GM21360 (cell line): Measurements from ENCODE around the gene RNF121.
"Not testable (repeated sequence)": the region's sequence is repeated elsewhere in the genome, so short reads cannot be mapped to it uniquely, and the experiment has no call there.

Experiments used
- ATAC-seq: cut with Tn5 transposase; IDR thresholded peaks from one replicate; pipeline ENCODE4 v1.9.1; 2021; ENCODE audit warnings: mild to moderate bottlenecking, moderate library complexity; ENCODE audit not compliant: unreplicated experiment

RNF121 gene

DNA sequence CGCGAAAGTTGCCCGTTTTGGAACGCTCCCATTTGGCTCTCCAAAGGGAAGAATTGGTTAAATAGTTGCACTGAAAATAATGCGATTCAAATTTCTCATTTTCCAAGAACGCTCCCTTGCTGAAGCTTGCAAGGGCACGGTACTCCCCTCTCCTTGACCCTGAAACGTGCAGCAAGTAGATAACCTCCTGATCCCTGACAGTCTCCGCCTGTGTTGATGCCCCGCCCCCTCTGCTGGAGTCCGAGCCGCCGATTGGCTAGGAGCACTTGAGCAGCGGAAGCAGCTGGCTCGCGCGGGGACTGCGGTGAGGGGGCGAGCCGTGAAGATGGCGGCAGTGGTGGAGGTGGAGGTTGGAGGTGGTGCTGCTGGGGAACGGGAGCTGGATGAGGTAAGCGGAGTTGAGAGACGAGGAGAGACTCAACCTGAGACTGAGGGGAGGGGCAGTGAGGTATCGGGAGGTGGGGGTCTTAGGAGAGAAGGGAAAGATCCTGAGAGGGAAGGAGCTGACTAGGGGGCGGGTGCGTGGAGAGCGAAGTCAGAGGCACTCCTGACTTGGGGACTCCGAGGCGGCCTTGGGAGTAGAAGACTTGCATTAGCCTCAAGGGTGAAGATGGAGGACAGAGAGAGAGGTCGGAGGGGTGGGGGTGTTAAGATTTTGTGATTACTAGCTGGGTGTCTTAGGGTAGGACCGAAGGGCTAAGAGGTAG, at the start of gene RNF121:
TSS of gene RNF121 (plus strand) at position 310 of the 707 bp plus-strand sequence. CDS start at position 326, 16 bp downstream.
- ATAC-seq = peak; percentile 71

GRCh38 chr11:71885806-71886205, 43.0 kb upstream of the RNF121 start:
- ATAC-seq = not testable (repeated sequence)

GRCh38 chr11:71888335-71889010, 40.4 kb upstream of the RNF121 start:
- not testable (repeated sequence) for ATAC-seq

DNA sequence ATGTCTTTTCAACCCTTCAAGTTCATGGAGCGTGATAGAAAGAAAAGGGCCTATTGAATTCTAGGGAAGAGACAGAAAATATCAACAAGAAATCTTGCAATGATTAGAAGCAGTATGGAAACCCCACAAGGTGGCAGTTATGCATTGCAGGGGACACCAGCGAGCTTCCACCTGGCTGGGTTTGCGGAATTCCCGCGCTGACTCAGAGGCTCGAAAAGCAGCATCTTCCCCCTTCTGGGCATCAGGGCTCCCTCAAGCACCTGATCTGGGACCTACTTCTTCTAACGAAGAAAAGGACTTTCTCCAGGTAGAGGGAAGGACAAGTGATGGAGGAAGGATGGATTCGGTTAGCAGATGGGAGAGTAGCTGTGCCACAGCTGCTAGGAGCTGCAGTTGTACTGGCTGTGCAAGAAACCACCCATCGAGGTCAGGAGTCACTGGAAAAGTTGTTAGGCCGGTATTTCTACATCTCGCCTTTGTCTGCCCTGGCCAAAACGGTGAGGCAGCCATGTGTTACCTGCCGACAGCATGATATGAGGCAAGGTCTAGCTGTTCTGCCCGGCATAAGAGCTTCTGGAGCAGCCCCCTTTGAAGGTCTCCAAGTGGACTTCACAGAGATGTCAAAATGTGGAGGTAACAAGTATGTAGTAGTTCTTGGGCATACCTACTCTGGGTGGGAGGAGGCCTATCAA, 39.5 kb upstream of the RNF121 start:
- not testable (repeated sequence) for ATAC-seq

GRCh38 chr11:71895961-71896360, 32.9 kb upstream of the RNF121 start:
- no peak for ATAC-seq

GRCh38 chr11:71901137-71901536, 27.7 kb upstream of the RNF121 start:
- ATAC-seq = not testable (repeated sequence)

DNA sequence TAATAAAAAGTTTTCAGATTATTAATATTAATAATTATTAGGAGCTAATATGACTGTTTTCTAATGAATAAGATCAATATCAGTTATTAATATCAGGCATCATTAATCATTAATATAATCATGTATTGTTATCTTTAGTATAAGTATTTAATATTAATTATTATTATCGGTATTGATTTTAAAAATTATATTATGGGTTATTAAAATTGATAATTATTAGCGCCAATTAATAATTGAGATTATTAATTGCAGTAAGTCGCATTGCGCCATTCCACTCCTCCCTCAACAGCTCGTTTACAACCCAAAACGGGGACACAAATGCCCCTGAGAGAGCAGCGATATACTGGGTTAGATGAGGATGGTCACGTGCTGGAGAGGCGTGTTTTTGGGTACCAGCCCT, 20.6 kb upstream of the RNF121 start:
- no peak for ATAC-seq

DNA sequence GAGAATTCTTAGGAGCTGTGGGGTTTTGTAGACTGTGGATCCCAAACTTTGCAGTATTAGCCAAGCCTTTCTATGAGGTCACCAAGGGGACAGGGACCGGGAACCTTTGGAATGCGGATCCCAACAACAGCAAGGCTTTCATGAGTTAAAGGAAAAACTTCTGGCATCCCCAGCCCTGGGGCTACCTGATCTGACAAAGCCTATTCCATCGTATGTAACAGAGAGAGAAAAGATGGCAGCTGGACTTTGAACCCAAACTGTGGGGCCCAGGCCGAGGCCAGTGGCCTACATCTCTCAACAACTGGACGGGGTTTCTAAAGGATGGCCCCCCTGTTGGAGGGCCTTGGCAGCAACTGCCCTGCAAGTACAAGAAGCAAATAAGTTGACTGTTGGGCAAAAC, 18.1 kb upstream of the RNF121 start:
- ATAC-seq = not testable (repeated sequence)

- not testable (repeated sequence) for ATAC-seq
Measured at GRCh38 chr11:71911321-71911985, 17.4 kb upstream of the RNF121 start.

DNA sequence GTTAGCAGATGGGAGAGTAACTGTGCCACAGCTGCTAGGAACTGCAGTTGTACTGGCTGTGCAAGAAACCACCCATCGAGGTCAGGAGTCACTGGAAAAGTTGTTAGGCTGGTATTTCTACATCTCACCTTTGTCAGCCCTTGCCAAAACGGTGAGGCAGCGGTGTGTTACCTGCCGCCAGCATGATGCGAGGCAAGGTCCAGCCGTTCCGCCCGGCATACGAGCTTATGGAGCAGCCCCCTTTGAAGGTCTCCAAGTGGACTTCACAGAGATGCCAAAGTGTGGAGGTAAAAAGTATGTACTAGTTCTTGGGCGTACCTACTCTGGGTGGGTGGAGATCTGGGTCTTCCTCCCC, 16.9 kb upstream of the RNF121 start:
- ATAC-seq = not testable (repeated sequence)

- no peak for ATAC-seq
Measured at GRCh38 chr11:71913756-71914526, 14.9 kb upstream of the RNF121 start.

GRCh38 chr11:71914617-71915189, 14.1 kb upstream of the RNF121 start:
- no peak for ATAC-seq

DNA sequence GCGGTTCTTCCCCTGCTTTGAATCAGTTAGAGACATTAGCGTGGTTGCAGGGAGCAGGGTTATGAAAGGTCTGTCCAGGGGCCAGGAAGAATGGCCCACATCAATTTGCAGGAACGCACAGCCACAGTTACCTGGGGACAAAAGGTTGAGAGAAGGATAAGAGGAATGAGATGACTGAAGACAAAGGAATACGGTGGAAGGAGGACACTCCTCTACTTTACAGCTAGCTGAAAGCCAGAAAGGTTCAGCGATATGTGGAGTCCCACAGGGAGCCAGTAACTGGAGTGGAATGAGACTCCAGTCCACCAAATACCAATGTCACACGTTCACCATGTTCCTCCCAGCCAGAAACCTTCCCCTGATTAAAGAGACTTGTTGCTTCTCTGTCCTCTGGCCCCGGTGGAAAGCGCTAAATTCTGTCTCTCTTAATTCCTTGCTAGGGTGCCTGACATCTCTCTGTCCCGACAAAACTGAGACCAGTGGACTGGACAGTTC, 11.2 kb upstream of the RNF121 start:
- no peak for ATAC-seq

GRCh38 chr11:71927820-71928736, 768 bp upstream of the RNF121 start, which contains the start of gene XNDC1N:
TSS of gene XNDC1N (minus strand) at chr11:71928594. CDS start at chr11:71923353, 5,241 bp downstream.
- ATAC-seq = peak; percentile 52

GRCh38 chr11:71929491-71929890, 645 bp downstream of the RNF121 start:
- no peak for ATAC-seq

DNA sequence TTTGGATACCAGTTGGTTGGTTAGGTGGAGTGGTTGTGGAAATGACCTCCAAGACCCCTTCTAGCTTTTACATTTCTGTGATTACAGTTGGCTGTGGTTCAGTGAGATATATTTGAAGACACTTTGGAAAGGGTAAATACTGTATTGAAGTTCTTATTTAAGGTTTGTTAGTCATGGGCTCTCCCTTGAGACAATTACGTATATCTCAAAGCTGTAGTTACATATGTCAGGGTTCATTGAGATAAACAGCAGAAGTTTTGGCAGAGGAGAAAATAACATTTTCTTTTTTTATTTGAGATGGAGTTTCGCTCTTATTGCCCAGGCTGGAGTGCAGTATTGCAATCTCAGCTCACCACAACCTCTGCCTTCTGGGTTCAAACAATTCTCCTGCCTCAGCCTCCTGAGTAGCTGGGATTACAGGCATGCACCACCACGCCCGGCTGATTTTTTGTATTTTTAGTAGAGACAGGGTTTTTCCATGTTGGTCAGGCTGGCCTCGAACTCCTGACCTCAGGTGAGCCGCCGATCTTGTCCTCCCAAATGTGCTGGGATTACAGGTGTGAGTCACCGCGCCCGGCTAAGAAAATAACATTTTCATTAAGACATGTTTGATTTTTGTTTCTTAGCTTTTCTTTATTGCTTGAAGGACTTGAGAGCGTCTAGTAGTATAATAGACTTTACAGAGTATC, 1.9 kb downstream of the RNF121 start:
- no peak for ATAC-seq

DNA sequence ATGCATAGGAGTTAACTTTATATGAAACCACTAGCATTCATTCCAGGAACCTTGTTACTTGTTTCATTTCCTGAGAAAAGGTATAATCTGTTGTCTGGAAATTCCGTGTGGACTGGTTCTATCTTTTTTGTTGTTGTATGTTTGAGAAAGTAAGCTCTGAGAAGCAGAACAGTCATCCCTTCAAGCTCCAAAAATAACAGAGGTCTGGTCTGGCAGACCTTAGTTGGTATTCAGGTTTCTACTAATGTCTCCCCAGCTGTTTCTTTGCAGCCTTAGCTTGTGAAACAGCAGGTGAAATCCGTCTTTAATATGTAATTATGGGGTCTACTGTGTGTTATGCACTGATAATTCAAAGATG, 2.4 kb downstream of the RNF121 start:
- ATAC-seq = no peak

- ATAC-seq = no peak
Measured at GRCh38 chr11:71933141-71933933, 4.5 kb downstream of the RNF121 start.
